ENCODE measurements around the gene ENO1. TPM values are rescaled to one million over a fixed set of nuclear protein-coding genes. Genes with fewer than 3 reads are reported as not detected.
A peak's percentile ranks its signal among the peaks of the same experiment; 100 is the strongest.

ENO1 gene
- total RNA-seq, 6 experiments from 2014 or later: 1,376 to 1,744 (median 1,709) TPM

- Mint-ChIP-seq H3K4me3 (no peak overlapping the region), H3K9me3 (no peaks in the 10 kb centered on the region), H3K4me1 (ENCODE audit: low read depth) (peaks cover 54% of the 10 kb centered on the region), H3K27me3 (ENCODE audit: insufficient read depth) (peaks cover 3% of the 10 kb centered on the region; the same call in 1 of the 2 replicates), H3K27ac (no peak overlapping the region), H3K36me3 (ENCODE audit: low read depth) (no peaks in the 10 kb centered on the region)
- TF ChIP-seq CTCF (IDR thresholded peaks at IDR 0.05): peak; percentile 13; the same call in 1 of the 2 replicates
- DNase-seq: no peak
Measured at GRCh38 chr1:8814865-8815264, 63.6 kb downstream of the ENO1 start.

GRCh38 chr1:8813991-8814390 is 64.5 kb downstream of the ENO1 start:
- Mint-ChIP-seq H3K27ac (no peak overlapping the region; the same call in 1 of the 2 replicates), H3K9me3 (no peaks in the 10 kb centered on the region), H3K4me3 (no peak overlapping the region), H3K4me1 (ENCODE audit: low read depth) (peaks cover 61% of the 10 kb centered on the region), H3K27me3 (ENCODE audit: insufficient read depth) (peaks cover 3% of the 10 kb centered on the region; the same call in 1 of the 2 replicates), H3K36me3 (ENCODE audit: low read depth) (no peaks in the 10 kb centered on the region)
- TF ChIP-seq CTCF (IDR thresholded peaks at IDR 0.05): no peak
- DNase-seq: no peak

- no peak for TF ChIP-seq CTCF (IDR thresholded peaks at IDR 0.05)
- H3K9me3 Mint-ChIP-seq: no peaks in the 10 kb centered on the region
- peaks cover 60% of the 10 kb centered on the region for H3K4me1 Mint-ChIP-seq (ENCODE audit: low read depth)
- peak; percentile 12 for DNase-seq
- no peaks in the 10 kb centered on the region for H3K36me3 Mint-ChIP-seq (ENCODE audit: low read depth)
- H3K27ac Mint-ChIP-seq: peak overlapping the region; percentile 10
- H3K4me3 Mint-ChIP-seq: no peak overlapping the region; the same call in 1 of the 2 replicates
- H3K27me3 Mint-ChIP-seq (ENCODE audit: insufficient read depth): peaks cover 3% of the 10 kb centered on the region; the same call in 1 of the 2 replicates
Measured at GRCh38 chr1:8813016-8813763, 65.3 kb downstream of the ENO1 start.

GRCh38 chr1:8812081-8812480 is 66.4 kb downstream of the ENO1 start:
- Mint-ChIP-seq H3K27me3 (ENCODE audit: insufficient read depth) (peaks cover under 1% of the 10 kb centered on the region; the same call in 1 of the 2 replicates), H3K9me3 (no peaks in the 10 kb centered on the region), H3K36me3 (ENCODE audit: low read depth) (no peaks in the 10 kb centered on the region), H3K27ac (no peak overlapping the region), H3K4me3 (no peak overlapping the region), H3K4me1 (ENCODE audit: low read depth) (peaks cover 62% of the 10 kb centered on the region)
- no peak for DNase-seq
- TF ChIP-seq CTCF (IDR thresholded peaks at IDR 0.05): no peak

Small RNA genes lying within 50 kb of the gene (microRNA-seq; reads per million reads assigned to microRNA genes)
- gene MIR6728: not detected

Other genes starting within 250 kb of the ENO1 start
- 10 to 100 TPM; 36.5 to 41.6 (median 37.5) TPM for gene RERE, start 61.0 kb downstream of the ENO1 start, total RNA-seq (2021; fragmentation: NEBNext Ultra II Directional; extraction: Animal tissue kit (Norgen Biotek cat#: 25700))
- not detected for gene CA6, start 67.2 kb upstream of the ENO1 start, total RNA-seq (2021; fragmentation: NEBNext Ultra II Directional; extraction: Animal tissue kit (Norgen Biotek cat#: 25700))
- not detected for gene SLC2A7, start 147.7 kb upstream of the ENO1 start, total RNA-seq (2021; fragmentation: NEBNext Ultra II Directional; extraction: Animal tissue kit (Norgen Biotek cat#: 25700))
- gene SLC2A5, start 190.9 kb upstream of the ENO1 start, total RNA-seq (2021; fragmentation: NEBNext Ultra II Directional; extraction: Animal tissue kit (Norgen Biotek cat#: 25700)): under 1 TPM in 5 of 6 experiments, not detected in 1; 0.10 to 0.83 (median 0.18) TPM

All from HFFc6 (cell line).